Measurements from ENCODE around the gene C9orf85. TPM values are rescaled to one million over a fixed set of nuclear protein-coding genes. Genes with fewer than 3 reads are reported as not detected.

Gene C9orf85
- total RNA-seq: 6.2 TPM
- long read RNA-seq, partial matches to known transcripts: 0 of 3 reads
- long read RNA-seq, other reads (novel, unspliced or antisense): 2 of 3 reads

- DNase-seq (ENCODE audit: low spot score): peak; percentile 99
- intact Hi-C loops (cut with DNase I): loop anchor here (5.0 to 10.0 kb wide), 2 partner anchors 114 to 144 kb away; partner anchors contain the start of gene CEMIP2
Measured at GRCh38 chr9:71911061-71911907, at the start of gene C9orf85, which contains the start of gene ABHD17B. Gene C9orf85, plus strand, starts transcription at chr9:71911639. Its CDS starts 96 bp downstream, at chr9:71911735. Gene ABHD17B, minus strand, starts transcription at chr9:71911193. Its CDS starts 36,113 bp downstream, at chr9:71875080.

GRCh38 chr9:71863631-71864030 lies 47.8 kb upstream of the C9orf85 start:
- intact Hi-C loops (cut with DNase I): no loop called here
- no peak for DNase-seq (ENCODE audit: low spot score)

GRCh38 chr9:71875345-71875744 lies 36.1 kb upstream of the C9orf85 start:
- no peak for DNase-seq (ENCODE audit: low spot score)
- intact Hi-C loops (cut with DNase I): loop anchor here (10.0 kb wide), 1 partner anchor 51 kb away; no protein-coding TSS in a partner anchor

GRCh38 chr9:71876106-71876505 lies 35.3 kb upstream of the C9orf85 start:
- DNase-seq (ENCODE audit: low spot score): no peak
- intact Hi-C loops (cut with DNase I): loop anchor here (10.0 kb wide), 1 partner anchor 51 kb away; no protein-coding TSS in a partner anchor

GRCh38 chr9:71876829-71877228 lies 34.6 kb upstream of the C9orf85 start:
- intact Hi-C loops (cut with DNase I): loop anchor here (10.0 kb wide), 1 partner anchor 52 kb away; no protein-coding TSS in a partner anchor
- no peak for DNase-seq (ENCODE audit: low spot score)

GRCh38 chr9:71878327-71879274 lies 32.8 kb upstream of the C9orf85 start:
- intact Hi-C loops (cut with DNase I): loop anchor here (10.0 kb wide), 1 partner anchor 54 kb away; no protein-coding TSS in a partner anchor

GRCh38 chr9:71879644-71880174 lies 31.7 kb upstream of the C9orf85 start:
- DNase-seq (ENCODE audit: low spot score): no peak
- intact Hi-C loops (cut with DNase I): loop anchor here (10.0 kb wide), 1 partner anchor 55 kb away; no protein-coding TSS in a partner anchor

More at GRCh38 chr9:71878327-71879274, 32.8 kb upstream of the C9orf85 start:
- no peak for DNase-seq (ENCODE audit: low spot score)

GRCh38 chr9:71884005-71884404 lies 27.4 kb upstream of the C9orf85 start:
- no peak for DNase-seq (ENCODE audit: low spot score)
- intact Hi-C loops (cut with DNase I): no loop called here

- intact Hi-C loops (cut with DNase I): no loop called here
- DNase-seq (ENCODE audit: low spot score): no peak
Measured at GRCh38 chr9:71885467-71885866, 26.0 kb upstream of the C9orf85 start.

GRCh38 chr9:71886015-71886414 lies 25.4 kb upstream of the C9orf85 start:
- DNase-seq (ENCODE audit: low spot score): no peak
- intact Hi-C loops (cut with DNase I): no loop called here

GRCh38 chr9:71886541-71886940 lies 24.9 kb upstream of the C9orf85 start:
- no peak for DNase-seq (ENCODE audit: low spot score)
- intact Hi-C loops (cut with DNase I): no loop called here

- no peak for DNase-seq (ENCODE audit: low spot score)
- intact Hi-C loops (cut with DNase I): no loop called here
Measured at GRCh38 chr9:71887362-71887761, 24.1 kb upstream of the C9orf85 start.

GRCh38 chr9:71890042-71890679 lies 21.3 kb upstream of the C9orf85 start:
- no peak for DNase-seq (ENCODE audit: low spot score)
- intact Hi-C loops (cut with DNase I): no loop called here

GRCh38 chr9:71891557-71892189 lies 19.8 kb upstream of the C9orf85 start:
- no peak for DNase-seq (ENCODE audit: low spot score)
- intact Hi-C loops (cut with DNase I): no loop called here

GRCh38 chr9:71895117-71895516 lies 16.3 kb upstream of the C9orf85 start:
- intact Hi-C loops (cut with DNase I): no loop called here
- DNase-seq (ENCODE audit: low spot score): no peak

- DNase-seq (ENCODE audit: low spot score): no peak
- intact Hi-C loops (cut with DNase I): no loop called here
Measured at GRCh38 chr9:71895955-71896354, 15.5 kb upstream of the C9orf85 start.

- intact Hi-C loops (cut with DNase I): no loop called here
- no peak for DNase-seq (ENCODE audit: low spot score)
Measured at GRCh38 chr9:71896761-71897160, 14.7 kb upstream of the C9orf85 start.

- no peak for DNase-seq (ENCODE audit: low spot score)
- intact Hi-C loops (cut with DNase I): no loop called here
Measured at GRCh38 chr9:71897577-71897976, 13.9 kb upstream of the C9orf85 start.
